Body of pancreas (tissue), 4 donors: ENCODE measurements around the gene HOXD4. TPM values are rescaled to one million over a fixed set of nuclear protein-coding genes. Genes with fewer than 3 reads are reported as not detected.

Experiments
- ATAC-seq: fragments of 150-250 bp; one replicate; pipeline ENCODE4 v1.9.1; 2016
- DNase-seq, 4 donors: peaks; one replicate each; pipeline ENCODE4 v3.0.0-alpha.2; 2019
- H3K27ac ChIP-seq, 4 donors: fragments of 200-600 bp; sonication (generic); 1 replicate in 3 of 4; 2 replicates in 1 of 4; pipeline versions ENCODE4 v1.5.1 to v1.6.1; 2016 to 2019; ENCODE audit warnings: mild to moderate bottlenecking in 1 of 4, mixed read lengths in 1 of 4, moderate library complexity in 1 of 4
- H3K27me3 ChIP-seq, 2 donors: fragments of 200-600 bp; sonication (generic); one replicate each; pipeline ENCODE4 v1.6.0; 2016; ENCODE audit warnings: mild to moderate bottlenecking in 1 of 2
- H3K36me3 ChIP-seq, 2 donors: fragments of 200-600 bp; sonication (generic); replicated peaks in 1 of 2; 2 replicates each; pipeline ENCODE4 v1.5.1; 2016; ENCODE audit warnings: low read depth in 2 of 2; ENCODE audit not compliant: insufficient read depth in 1 of 2
- H3K4me1 ChIP-seq: fragments of 200-600 bp; sonication (generic); one replicate; pipeline ENCODE4 v1.6.0; 2016
- H3K4me3 ChIP-seq, 2 donors: fragments of 200-600 bp; sonication (generic); 1 replicate in 1 of 2; 2 replicates in 1 of 2; pipeline ENCODE4 v1.5.1; 2016 to 2019
- H3K9me3 ChIP-seq, 3 donors: fragments of 200-600 bp; sonication (generic); 1 replicate in 2 of 3; 2 replicates in 1 of 3; pipeline ENCODE4 v1.5.1; 2016
- CTCF ChIP-seq, 7 experiments: fragments of 450-650 bp in 4 of 7; fragments of 200-600 bp in 3 of 7; sonication (generic) in 3 of 7; IDR thresholded peaks; one replicate each; pipeline ENCODE4 v1.5.1; 2016 to 2019; ENCODE audit warnings: antibody characterized with exemption in 7 of 7
- POLR2A ChIP-seq, 3 donors: fragments of 450-650 bp; IDR thresholded peaks; one replicate each; pipeline ENCODE4 v1.6.1; 2016; ENCODE audit warnings: antibody characterized with exemption in 3 of 3, mild to moderate bottlenecking in 2 of 3
- WGBS, 2 donors: methylation state at CpG; one replicate each; pipeline ENCODE4 v1.1.5; 2017; 5-methylcytosine and 5-hydroxymethylcytosine counted together
- intact Hi-C: fragments of 100-400 bp; cut with DNase I; formaldehyde crosslinking; loops from one replicate; pipeline ENCODE4 v1.15.1; 2023
- total RNA-seq, 2 donors: library from RNA; depleted of rRNA; stranded (reverse); fragments of >200 nt; gene quantifications; one replicate each; pipeline ENCODE4 v1.1.0, GENCODE V29; 2016

Gene HOXD4
- total RNA-seq, 2 donors from 2014 or later = 0.78 TPM; not detected in 1

- no peaks in the 10 kb centered on the region for H3K36me3 ChIP-seq
- WGBS, 2 donors = 3 to 6% methylated on average over 11 of the region's 11 CpGs
- H3K4me1 ChIP-seq = peaks cover 13% of the 10 kb centered on the region
- H3K4me3 ChIP-seq = no peak overlapping the region
- no peak for ATAC-seq
- intact Hi-C loops = no loop called here
- H3K27me3 ChIP-seq = peaks cover 0 to 75% of the 10 kb centered on the region in 2 donors
- no peaks in the 10 kb centered on the region for H3K9me3 ChIP-seq
- DNase-seq = no peak
- TF ChIP-seq CTCF (IDR thresholded peaks at IDR 0.05) = no peak
- TF ChIP-seq POLR2A (IDR thresholded peaks at IDR 0.05) = no peak
- H3K27ac ChIP-seq = no peak overlapping the region
Observed at GRCh38 chr2:176117823-176118371, 33.5 kb upstream of the HOXD4 start.

GRCh38 chr2:176118601-176119339 lies 32.6 kb upstream of the HOXD4 start:
- no peaks in the 10 kb centered on the region for H3K9me3 ChIP-seq
- peaks cover 0 to 73% of the 10 kb centered on the region in 2 donors for H3K27me3 ChIP-seq
- DNase-seq = peak in 2 of 4 donors; percentile 34 to 43
- no peaks in the 10 kb centered on the region for H3K36me3 ChIP-seq
- no peak for TF ChIP-seq POLR2A (IDR thresholded peaks at IDR 0.05)
- peak in 1 of 7 experiments; percentile 4 for TF ChIP-seq CTCF (IDR thresholded peaks at IDR 0.05)
- H3K27ac ChIP-seq = no peak overlapping the region
- H3K4me1 ChIP-seq = peaks cover 18% of the 10 kb centered on the region
- no peak for ATAC-seq
- no peak overlapping the region for H3K4me3 ChIP-seq
- 10 to 12% methylated on average over 24 of the region's 24 CpGs for WGBS, 2 donors
- intact Hi-C loops = no loop called here

- Histone ChIP-seq H3K27ac (no peak overlapping the region), H3K36me3 (no peaks in the 10 kb centered on the region), H3K9me3 (no peaks in the 10 kb centered on the region), H3K4me1 (peaks cover 18% of the 10 kb centered on the region), H3K4me3 (no peak overlapping the region), H3K27me3 (peaks cover 0 to 66% of the 10 kb centered on the region in 2 donors)
- 7 to 17% methylated on average over 13 of the region's 13 CpGs for WGBS, 2 donors
- intact Hi-C loops = loop anchor here (10.0 kb wide), 1 partner anchor 694 kb away; no protein-coding TSS in a partner anchor
- no peak for DNase-seq
- TF ChIP-seq POLR2A (IDR thresholded peaks at IDR 0.05) = no peak
- TF ChIP-seq CTCF (IDR thresholded peaks at IDR 0.05) = no peak
- no peak for ATAC-seq
Observed at GRCh38 chr2:176120364-176121189, 30.8 kb upstream of the HOXD4 start.

- H3K4me3 ChIP-seq = no peak overlapping the region
- H3K4me1 ChIP-seq = peaks cover 15% of the 10 kb centered on the region
- no peak overlapping the region for H3K27ac ChIP-seq
- 8 to 13% methylated on average over 16 to 53 of the region's 53 CpGs for WGBS, 2 donors
- intact Hi-C loops = loop anchor here (10.0 kb wide), 1 partner anchor 693 kb away; no protein-coding TSS in a partner anchor
- ATAC-seq = no peak
- H3K9me3 ChIP-seq = no peaks in the 10 kb centered on the region
- TF ChIP-seq POLR2A (IDR thresholded peaks at IDR 0.05) = no peak
- TF ChIP-seq CTCF (IDR thresholded peaks at IDR 0.05) = no peak
- DNase-seq = no peak
- H3K27me3 ChIP-seq = peaks cover 0 to 62% of the 10 kb centered on the region in 2 donors
- H3K36me3 ChIP-seq = no peaks in the 10 kb centered on the region
Observed at GRCh38 chr2:176121190-176122051, 29.9 kb upstream of the HOXD4 start.
